Astrocyte (in vitro differentiated cells and primary cell): ENCODE results near the gene DROSHA. TPM values are rescaled to one million over a fixed set of nuclear protein-coding genes. Genes with fewer than 3 reads are reported as not detected.

Experiments
- DNase-seq: peaks from one replicate; pipeline ENCODE4 v3.0.0-alpha.2; 2010; ENCODE audit warnings: low read depth
- FAIRE-seq: peaks from 2 replicates; lab custom pipeline; 2011; peaks lifted over from hg19 to GRCh38; lab: Jason Lieb, UNC
- H2AFZ ChIP-seq: 2 replicates; pipeline ENCODE4 v1.6.0; 2012; ENCODE audit warnings: low read depth, low read length, inconsistent platforms
- H3K27ac ChIP-seq: 2 replicates; pipeline ENCODE4 v1.5.1; 2011; ENCODE audit warnings: low read depth, low read length, inconsistent platforms
- H3K27me3 ChIP-seq: 2 replicates; pipeline ENCODE4 v1.6.0; 2011; ENCODE audit warnings: low read length, inconsistent platforms; ENCODE audit not compliant: insufficient read depth
- H3K36me3 ChIP-seq: 2 replicates; pipeline ENCODE4 v1.5.1; 2011; ENCODE audit warnings: low read length, inconsistent platforms; ENCODE audit not compliant: insufficient read depth
- H3K4me1 ChIP-seq: 2 replicates; pipeline ENCODE4 v1.5.1; 2011; ENCODE audit warnings: low read length, inconsistent platforms; ENCODE audit not compliant: insufficient read depth
- H3K4me2 ChIP-seq: 2 replicates; pipeline ENCODE4 v1.6.0; 2012; ENCODE audit warnings: low read length, inconsistent platforms
- H3K4me3 ChIP-seq: 2 replicates; pipeline ENCODE4 v1.5.1; 2011; ENCODE audit warnings: low read depth, mild to moderate bottlenecking, low read length, inconsistent platforms; ENCODE audit not compliant: insufficient read depth
- H3K79me2 ChIP-seq: 2 replicates; pipeline ENCODE4 v1.6.0; 2012; ENCODE audit warnings: mild to moderate bottlenecking, low read length, inconsistent platforms; ENCODE audit not compliant: insufficient read depth
- H3K9ac ChIP-seq: 2 replicates; pipeline ENCODE4 v1.6.0; 2012; ENCODE audit warnings: mild to moderate bottlenecking, low read length, inconsistent platforms
- H3K9me3 ChIP-seq: 2 replicates; pipeline ENCODE4 v1.5.1; 2012; ENCODE audit warnings: low read depth, mild to moderate bottlenecking, low read length, inconsistent platforms; ENCODE audit not compliant: insufficient read depth
- H4K20me1 ChIP-seq: 2 replicates; pipeline ENCODE4 v1.6.0; 2012; ENCODE audit warnings: low read length, inconsistent platforms; ENCODE audit not compliant: insufficient read depth
- H3K27ac Mint-ChIP-seq: one replicate; pipeline ENCODE4 v1.8.0; 2021; ENCODE audit warnings: mild to moderate bottlenecking, mixed read lengths; ENCODE audit not compliant: unreplicated experiment
- H3K27me3 Mint-ChIP-seq: one replicate; pipeline ENCODE4 v1.8.0; 2021; ENCODE audit warnings: low read depth, mixed read lengths; ENCODE audit not compliant: unreplicated experiment
- H3K36me3 Mint-ChIP-seq: one replicate; pipeline ENCODE4 v1.8.0; 2021; ENCODE audit warnings: low read depth, mixed read lengths; ENCODE audit not compliant: unreplicated experiment
- H3K4me1 Mint-ChIP-seq: one replicate; pipeline ENCODE4 v1.8.0; 2021; ENCODE audit warnings: low read depth, mixed read lengths; ENCODE audit not compliant: unreplicated experiment
- H3K4me3 Mint-ChIP-seq: one replicate; pipeline ENCODE4 v1.8.0; 2021; ENCODE audit warnings: mild to moderate bottlenecking, moderate library complexity, mixed read lengths; ENCODE audit not compliant: unreplicated experiment
- H3K9me3 Mint-ChIP-seq: one replicate; pipeline ENCODE4 v1.8.0; 2021; ENCODE audit warnings: mild to moderate bottlenecking, mixed read lengths; ENCODE audit not compliant: unreplicated experiment
- EZH2 ChIP-seq: IDR thresholded peaks from 2 replicates; pipeline ENCODE4 v1.6.1; 2012; ENCODE audit warnings: mild to moderate bottlenecking, low read length, inconsistent platforms; ENCODE audit not compliant: insufficient read depth
- total RNA-seq: library from RNA; stranded (reverse); gene quantifications from 2 replicates; pipeline ENCODE4 v1.2.1, GENCODE V29; 2021
- TF ChIP-seq, protein P1 (sequence below): IDR thresholded peaks from 2 replicates; pipeline ENCODE4 v1.5.1; 2011; ENCODE audit warnings: low read depth, mild to moderate bottlenecking, inconsistent platforms, low read length, moderate library complexity; ENCODE audit not compliant: insufficient read depth

DROSHA gene
- total RNA-seq, 1 donor from 2014 or later = 50.6 TPM

DNA sequence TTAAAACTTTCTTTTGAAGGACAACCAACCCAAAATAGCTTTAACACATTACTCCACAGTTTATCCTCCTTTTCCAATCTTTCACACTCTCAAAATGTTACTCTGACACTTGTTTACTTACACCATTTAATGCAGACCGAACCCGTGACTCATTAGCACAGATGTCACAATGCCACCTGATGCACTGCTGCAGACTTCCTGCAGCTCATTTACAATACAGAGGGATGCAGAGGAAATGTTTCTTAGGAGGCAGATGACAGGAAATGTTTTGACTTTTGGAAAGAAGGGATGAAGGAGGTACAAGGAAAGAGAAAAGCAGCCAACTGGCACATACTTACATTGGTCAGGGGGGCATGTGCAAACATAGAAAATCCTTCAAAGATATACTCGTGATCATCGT lies 39.0 kb downstream of the DROSHA start:
- DNase-seq (peak; percentile 27), FAIRE-seq (no peak)
- Histone ChIP-seq H3K4me1 (no peaks in the 10 kb centered on the region), H3K79me2 (no peaks in the 10 kb centered on the region), H3K4me3 (no peak overlapping the region), H4K20me1 (peaks cover 2% of the 10 kb centered on the region), H2AFZ (no peak overlapping the region), H3K4me2 (no peak overlapping the region), H3K9ac (no peak overlapping the region), H3K27ac (no peak overlapping the region), H3K27me3 (no peaks in the 10 kb centered on the region), H3K36me3 (peaks cover 23% of the 10 kb centered on the region), H3K9me3 (no peaks in the 10 kb centered on the region)
- no peak overlapping the region for H3K4me3 Mint-ChIP-seq
- H3K27me3 Mint-ChIP-seq = no peaks in the 10 kb centered on the region
- no peaks in the 10 kb centered on the region for H3K4me1 Mint-ChIP-seq
- peaks cover 19% of the 10 kb centered on the region for H3K36me3 Mint-ChIP-seq
- TF ChIP-seq, protein P1, sequence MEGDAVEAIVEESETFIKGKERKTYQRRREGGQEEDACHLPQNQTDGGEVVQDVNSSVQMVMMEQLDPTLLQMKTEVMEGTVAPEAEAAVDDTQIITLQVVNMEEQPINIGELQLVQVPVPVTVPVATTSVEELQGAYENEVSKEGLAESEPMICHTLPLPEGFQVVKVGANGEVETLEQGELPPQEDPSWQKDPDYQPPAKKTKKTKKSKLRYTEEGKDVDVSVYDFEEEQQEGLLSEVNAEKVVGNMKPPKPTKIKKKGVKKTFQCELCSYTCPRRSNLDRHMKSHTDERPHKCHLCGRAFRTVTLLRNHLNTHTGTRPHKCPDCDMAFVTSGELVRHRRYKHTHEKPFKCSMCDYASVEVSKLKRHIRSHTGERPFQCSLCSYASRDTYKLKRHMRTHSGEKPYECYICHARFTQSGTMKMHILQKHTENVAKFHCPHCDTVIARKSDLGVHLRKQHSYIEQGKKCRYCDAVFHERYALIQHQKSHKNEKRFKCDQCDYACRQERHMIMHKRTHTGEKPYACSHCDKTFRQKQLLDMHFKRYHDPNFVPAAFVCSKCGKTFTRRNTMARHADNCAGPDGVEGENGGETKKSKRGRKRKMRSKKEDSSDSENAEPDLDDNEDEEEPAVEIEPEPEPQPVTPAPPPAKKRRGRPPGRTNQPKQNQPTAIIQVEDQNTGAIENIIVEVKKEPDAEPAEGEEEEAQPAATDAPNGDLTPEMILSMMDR = no peak
- TF ChIP-seq EZH2 = no peak
- H3K27ac Mint-ChIP-seq = no peak overlapping the region
- no peaks in the 10 kb centered on the region for H3K9me3 Mint-ChIP-seq

DNA sequence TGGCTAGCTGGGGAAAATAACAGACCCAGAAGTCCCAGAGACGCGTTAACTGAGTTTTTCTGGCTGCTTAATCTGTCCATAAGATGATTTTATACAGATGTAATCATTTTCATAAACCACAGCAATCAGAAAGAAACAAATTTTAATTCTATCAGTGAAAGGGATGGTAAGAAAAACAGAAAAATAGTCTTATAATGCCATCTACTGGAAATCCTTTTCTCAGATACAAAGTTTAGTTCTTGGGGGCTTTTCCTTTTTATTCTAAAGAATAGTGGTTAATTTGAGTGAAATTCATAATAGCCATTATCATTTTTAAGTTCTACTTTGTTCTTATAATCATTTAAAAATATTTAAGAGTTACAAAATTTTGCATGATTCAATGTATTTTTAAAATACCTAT lies 44.4 kb downstream of the DROSHA start:
- no peak for TF ChIP-seq EZH2
- TF ChIP-seq, protein P1 = no peak

DNA sequence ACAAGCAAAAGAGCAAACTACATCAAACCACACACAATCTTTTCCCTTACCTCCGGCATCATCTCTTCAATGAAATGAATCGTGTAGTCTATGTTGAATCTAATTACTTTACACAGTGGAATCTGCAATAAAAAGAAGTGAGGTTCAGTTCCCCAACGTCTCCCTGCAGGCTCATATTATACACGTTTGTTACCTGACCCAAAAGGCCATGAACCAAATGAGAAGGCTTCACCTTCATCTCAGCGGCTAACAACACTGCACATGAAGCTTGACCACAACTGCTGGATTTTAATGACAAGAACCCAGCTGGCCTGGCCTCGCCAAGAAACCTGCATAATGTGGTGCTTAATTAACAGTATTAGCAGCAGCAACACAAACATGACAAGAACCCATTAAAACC lies 45.5 kb downstream of the DROSHA start:
- no peak overlapping the region for H3K9ac ChIP-seq
- H3K79me2 ChIP-seq = peaks cover 2% of the 10 kb centered on the region
- no peak overlapping the region for H3K27ac ChIP-seq
- Mint-ChIP-seq H3K4me3 (no peak overlapping the region), H3K27me3 (no peaks in the 10 kb centered on the region), H3K27ac (no peak overlapping the region), H3K36me3 (peaks cover 6% of the 10 kb centered on the region), H3K9me3 (no peaks in the 10 kb centered on the region), H3K4me1 (no peaks in the 10 kb centered on the region)
- H3K36me3 ChIP-seq = peaks cover 14% of the 10 kb centered on the region
- FAIRE-seq (peak; percentile 70), DNase-seq (no peak)
- H3K27me3 ChIP-seq = no peaks in the 10 kb centered on the region
- H3K4me2 ChIP-seq = no peak overlapping the region
- no peaks in the 10 kb centered on the region for H3K4me1 ChIP-seq
- H2AFZ ChIP-seq = no peak overlapping the region
- H3K9me3 ChIP-seq = no peaks in the 10 kb centered on the region
- H3K4me3 ChIP-seq = no peak overlapping the region
- H4K20me1 ChIP-seq = peaks cover 2% of the 10 kb centered on the region
- TF ChIP-seq, protein P1 = no peak
- no peak for TF ChIP-seq EZH2

More for the DNA sequence above, 44.4 kb downstream of the DROSHA start:
- no peak overlapping the region for H3K9ac ChIP-seq
- H3K27ac ChIP-seq = no peak overlapping the region
- H3K4me3 Mint-ChIP-seq = no peak overlapping the region
- H2AFZ ChIP-seq = no peak overlapping the region
- no peaks in the 10 kb centered on the region for H3K27me3 ChIP-seq
- H3K79me2 ChIP-seq = peaks cover 2% of the 10 kb centered on the region
- FAIRE-seq (no peak), DNase-seq (no peak)
- no peaks in the 10 kb centered on the region for H3K4me1 ChIP-seq
- H3K9me3 Mint-ChIP-seq = no peaks in the 10 kb centered on the region
- no peak overlapping the region for H3K4me3 ChIP-seq
- no peaks in the 10 kb centered on the region for H3K9me3 ChIP-seq
- H3K27ac Mint-ChIP-seq = no peak overlapping the region
- H3K36me3 Mint-ChIP-seq = peaks cover 6% of the 10 kb centered on the region
- no peaks in the 10 kb centered on the region for H3K4me1 Mint-ChIP-seq
- H3K36me3 ChIP-seq = peaks cover 17% of the 10 kb centered on the region
- no peak overlapping the region for H3K4me2 ChIP-seq
- H4K20me1 ChIP-seq = peaks cover 2% of the 10 kb centered on the region
- H3K27me3 Mint-ChIP-seq = no peaks in the 10 kb centered on the region
